Naive B cell (primary cell): ENCODE results near the gene BMP6. TPM values are rescaled to one million over a fixed set of nuclear protein-coding genes. Genes with fewer than 3 reads are reported as not detected.
A peak's percentile ranks its signal among the peaks of the same experiment; 100 is the strongest.

Experiments used
- ATAC-seq, 2 donors: fragments of 150-1000 bp; cut with Tn5 transposase; 2 replicates each; pipeline ENCODE4 v1.10.0; 2021; ENCODE audit warnings: low read depth in 2 of 2, mild to moderate bottlenecking in 2 of 2, moderate library complexity in 2 of 2
- DNase-seq: peaks from one replicate; pipeline ENCODE4 v3.0.0; 2022
- H3K27ac Mint-ChIP-seq, 6 donors: one replicate each; pipeline ENCODE4 v1.8.0; 2020 to 2022; ENCODE audit warnings: mild to moderate bottlenecking in 6 of 6, mixed read lengths in 6 of 6, moderate library complexity in 5 of 6, inconsistent platforms in 2 of 6
- H3K27me3 Mint-ChIP-seq, 3 donors: one replicate each; pipeline ENCODE4 v1.8.0; 2021 to 2022; ENCODE audit warnings: mixed read lengths in 3 of 3, mild to moderate bottlenecking in 1 of 3
- H3K36me3 Mint-ChIP-seq, 2 donors: one replicate each; pipeline ENCODE4 v1.8.0; 2020 to 2022; ENCODE audit warnings: mixed read lengths in 2 of 2, inconsistent platforms in 1 of 2, mild to moderate bottlenecking in 1 of 2
- H3K4me1 Mint-ChIP-seq, 3 donors: one replicate each; pipeline ENCODE4 v1.8.0; 2020 to 2022; ENCODE audit warnings: mixed read lengths in 3 of 3, inconsistent platforms in 1 of 3, mild to moderate bottlenecking in 1 of 3, moderate library complexity in 1 of 3
- H3K4me3 Mint-ChIP-seq, 8 donors: one replicate each; pipeline ENCODE4 v1.8.0; 2020 to 2022; ENCODE audit warnings: mild to moderate bottlenecking in 8 of 8, mixed read lengths in 8 of 8, moderate library complexity in 8 of 8, inconsistent platforms in 2 of 8
- H3K9me3 Mint-ChIP-seq, 7 donors: one replicate each; pipeline ENCODE4 v1.8.0; 2020 to 2022; ENCODE audit warnings: mixed read lengths in 7 of 7, mild to moderate bottlenecking in 5 of 7, inconsistent platforms in 2 of 7, moderate library complexity in 1 of 7
- polyA plus RNA-seq, 6 donors: library from polyadenylated mRNA; unstranded; fragments of 300-500 nt; fragmentation: Illumina TruSeq; gene quantifications; one replicate each; pipeline ENCODE4 v1.2.3, GENCODE V29; 2021; ENCODE audit warnings: low read depth in 6 of 6

BMP6 gene
- polyA plus RNA-seq, 6 donors from 2014 or later = 0.23 to 1.0 (median 0.63) TPM; not detected in 2

- H3K27me3 Mint-ChIP-seq = no peaks in the 10 kb centered on the region
- peaks cover 0 to 19% (median 18%) of the 10 kb centered on the region in 3 donors for H3K4me1 Mint-ChIP-seq
- DNase-seq (peak; percentile 71), ATAC-seq (peak; percentile 91 to 93)
- no peaks in the 10 kb centered on the region for H3K36me3 Mint-ChIP-seq
- H3K4me3 Mint-ChIP-seq = peak overlapping the region; percentile 40 to 82 (median 74)
- H3K27ac Mint-ChIP-seq = peak overlapping the region in 2 of 6 donors; percentile 96 to 98
- no peaks in the 10 kb centered on the region for H3K9me3 Mint-ChIP-seq
Measured at GRCh38 chr6:7916959-7917358, 191.1 kb downstream of the BMP6 start.

- no peaks in the 10 kb centered on the region for H3K27me3 Mint-ChIP-seq
- no peaks in the 10 kb centered on the region for H3K36me3 Mint-ChIP-seq
- H3K27ac Mint-ChIP-seq = peak overlapping the region in 2 of 6 donors; percentile 34 to 81
- peaks cover 0 to 19% (median 18%) of the 10 kb centered on the region in 3 donors for H3K4me1 Mint-ChIP-seq
- DNase-seq (no peak), ATAC-seq (no peak)
- H3K4me3 Mint-ChIP-seq = peak overlapping the region in 5 of 8 donors; percentile 64 to 82 (median 78)
- no peaks in the 10 kb centered on the region for H3K9me3 Mint-ChIP-seq
Measured at GRCh38 chr6:7917729-7918128, 191.8 kb downstream of the BMP6 start.

- Mint-ChIP-seq H3K27ac (peak overlapping the region in 1 of 6 donors; percentile 72), H3K4me3 (peak overlapping the region in 3 of 8 donors; percentile 6 to 68 (median 49)), H3K4me1 (peaks cover 0 to 19% (median 18%) of the 10 kb centered on the region in 3 donors), H3K36me3 (no peaks in the 10 kb centered on the region), H3K27me3 (no peaks in the 10 kb centered on the region), H3K9me3 (no peaks in the 10 kb centered on the region)
- ATAC-seq = no peak
- DNase-seq = no peak
Measured at GRCh38 chr6:7918403-7918802, 192.5 kb downstream of the BMP6 start.

GRCh38 chr6:7919871-7920270 is 194.0 kb downstream of the BMP6 start:
- Mint-ChIP-seq H3K4me1 (peaks cover 0 to 19% (median 18%) of the 10 kb centered on the region in 3 donors), H3K4me3 (no peak overlapping the region), H3K27me3 (peaks cover 0 to 6% (median 0%) of the 10 kb centered on the region in 3 donors), H3K9me3 (peaks cover under 1 to 10% (median 7%) of the 10 kb centered on the region in 7 donors), H3K27ac (no peak overlapping the region), H3K36me3 (peaks cover 5 to 11% of the 10 kb centered on the region in 2 donors)
- no peak for ATAC-seq
- no peak for DNase-seq

GRCh38 chr6:7920425-7920824 is 194.5 kb downstream of the BMP6 start:
- H3K4me1 Mint-ChIP-seq = peaks cover 0 to 19% (median 18%) of the 10 kb centered on the region in 3 donors

GRCh38 chr6:7921046-7921445 is 195.1 kb downstream of the BMP6 start:
- no peak for ATAC-seq
- H3K27ac Mint-ChIP-seq = no peak overlapping the region
- no peak overlapping the region for H3K4me3 Mint-ChIP-seq
- no peak for DNase-seq
- H3K36me3 Mint-ChIP-seq = peaks cover 10 to 20% of the 10 kb centered on the region in 2 donors
- peaks cover 4 to 17% (median 12%) of the 10 kb centered on the region in 7 donors for H3K9me3 Mint-ChIP-seq
- H3K27me3 Mint-ChIP-seq = peaks cover 0 to 7% (median 6%) of the 10 kb centered on the region in 3 donors
- H3K4me1 Mint-ChIP-seq = peaks cover 0 to 19% (median 18%) of the 10 kb centered on the region in 3 donors

More at GRCh38 chr6:7920425-7920824, 194.5 kb downstream of the BMP6 start:
- ATAC-seq = no peak
- Mint-ChIP-seq H3K27ac (no peak overlapping the region), H3K4me3 (no peak overlapping the region), H3K27me3 (peaks cover 0 to 6% (median 5%) of the 10 kb centered on the region in 3 donors), H3K9me3 (peaks cover 3 to 14% (median 12%) of the 10 kb centered on the region in 7 donors), H3K36me3 (peaks cover 9 to 17% of the 10 kb centered on the region in 2 donors)
- no peak for DNase-seq

GRCh38 chr6:7921632-7922092 is 195.8 kb downstream of the BMP6 start:
- Mint-ChIP-seq H3K4me3 (no peak overlapping the region), H3K4me1 (peaks cover 0 to 17% (median 17%) of the 10 kb centered on the region in 3 donors), H3K27ac (no peak overlapping the region), H3K9me3 (peaks cover 4 to 17% (median 12%) of the 10 kb centered on the region in 7 donors), H3K36me3 (peaks cover 10 to 22% of the 10 kb centered on the region in 2 donors), H3K27me3 (peaks cover 0 to 11% (median 7%) of the 10 kb centered on the region in 3 donors)
- ATAC-seq (no peak), DNase-seq (no peak)

GRCh38 chr6:7922596-7922995 is 196.7 kb downstream of the BMP6 start:
- peaks cover 4 to 17% (median 14%) of the 10 kb centered on the region in 7 donors for H3K9me3 Mint-ChIP-seq
- peaks cover 10 to 27% of the 10 kb centered on the region in 2 donors for H3K36me3 Mint-ChIP-seq
- ATAC-seq (no peak), DNase-seq (no peak)
- peaks cover 0 to 8% (median 8%) of the 10 kb centered on the region in 3 donors for H3K4me1 Mint-ChIP-seq
- no peak overlapping the region for H3K4me3 Mint-ChIP-seq
- peaks cover 0 to 14% (median 7%) of the 10 kb centered on the region in 3 donors for H3K27me3 Mint-ChIP-seq
- H3K27ac Mint-ChIP-seq = no peak overlapping the region

GRCh38 chr6:7924867-7925266 is 199.0 kb downstream of the BMP6 start:
- no peak for ATAC-seq

More at GRCh38 chr6:7924867-7925266, 199.0 kb downstream of the BMP6 start:
- Mint-ChIP-seq H3K4me3 (no peak overlapping the region), H3K27ac (no peak overlapping the region), H3K9me3 (peaks cover 4 to 19% (median 15%) of the 10 kb centered on the region in 7 donors), H3K27me3 (peaks cover 0 to 14% (median 7%) of the 10 kb centered on the region in 3 donors), H3K4me1 (peaks cover 4 to 14% (median 7%) of the 10 kb centered on the region in 3 donors), H3K36me3 (peaks cover 10 to 27% of the 10 kb centered on the region in 2 donors)
- no peak for DNase-seq

Other genes with a start within 250 kb of the BMP6 start
- 10 to 100 TPM in 4 of 6 donors, 1 to 10 TPM in 2; 6.3 to 49.2 (median 15.8) TPM for gene DSP, start 184.4 kb upstream of the BMP6 start, polyA plus RNA-seq
- 10 to 100 TPM in 4 of 6 donors, 1 to 10 TPM in 2; 5.3 to 15.1 (median 11.0) TPM for gene SNRNP48, start 135.9 kb upstream of the BMP6 start, polyA plus RNA-seq
- gene TXNDC5, start 184.7 kb downstream of the BMP6 start, polyA plus RNA-seq = 100 to 1,000 TPM in 5 of 6 donors, 10 to 100 TPM in 1; 82.1 to 258 (median 205) TPM